PC-3 (cell line): ENCODE data around the gene BCL2L12.

Experiments
- CTCF ChIP-seq: fragments of 300-600 bp; sonication (generic); conservative IDR thresholded peaks from 2 replicates; pipeline ENCODE4 v1.5.1; 2017; ENCODE audit warnings: antibody characterized with exemption, low read depth, mild to moderate bottlenecking, low read length
- EZH2 ChIP-seq: fragments of 300-600 bp; sonication (generic); IDR thresholded peaks from one replicate; pipeline ENCODE4 v1.6.1; 2017; ENCODE audit warnings: antibody characterized with exemption, mild to moderate bottlenecking, low read length; ENCODE audit not compliant: unreplicated experiment
- EZH2phosphoT487 ChIP-seq: fragments of 300-600 bp; sonication (generic); IDR thresholded peaks from 2 replicates; pipeline ENCODE4 v1.6.1; 2018; ENCODE audit warnings: mild to moderate bottlenecking, antibody characterized with exemption, low read length, borderline replicate concordance

DNA sequence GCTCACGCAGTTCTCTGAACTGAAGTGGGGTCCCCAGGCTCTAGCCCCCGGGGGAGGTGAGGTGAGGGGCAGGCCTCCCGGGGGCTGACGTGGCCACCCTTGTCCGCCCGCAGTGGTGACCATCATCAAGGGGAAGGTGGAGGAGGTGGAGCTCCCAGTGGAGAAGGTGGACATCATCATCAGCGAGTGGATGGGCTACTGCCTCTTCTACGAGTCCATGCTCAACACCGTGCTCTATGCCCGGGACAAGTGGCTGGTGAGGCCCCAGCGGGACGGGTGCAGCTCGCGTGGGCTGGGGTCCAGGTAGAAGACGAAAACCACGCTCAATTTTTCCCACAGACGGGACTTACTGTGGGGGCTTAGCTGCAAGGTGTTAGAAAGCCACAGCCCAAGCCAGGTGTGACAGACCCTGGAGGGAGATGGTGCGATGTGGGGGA, 18.1 kb downstream of the BCL2L12 start:
- no peak for TF ChIP-seq CTCF
- no peak for TF ChIP-seq EZH2
- TF ChIP-seq EZH2phosphoT487, result no peak
